ENCODE data around the gene DDR1.

DNA sequence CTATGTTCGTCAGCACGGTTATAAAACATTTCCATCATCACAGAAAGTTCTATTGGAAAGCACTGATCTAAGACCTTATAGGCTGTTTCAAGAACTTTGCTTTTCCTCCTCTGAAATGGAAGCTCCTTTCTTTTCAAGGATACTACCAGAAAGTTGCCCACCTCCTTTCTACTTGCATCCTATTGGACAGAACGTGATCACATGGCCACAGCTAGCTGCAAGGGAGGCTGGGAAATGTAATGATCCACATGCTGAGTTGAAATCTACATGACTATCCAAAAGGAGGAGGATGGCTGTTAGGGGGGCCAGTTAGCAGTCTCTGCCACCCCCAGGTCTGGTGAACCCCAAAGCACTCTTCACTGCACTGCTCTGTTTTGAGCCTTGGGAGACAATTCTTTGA lies 44.4 kb downstream of the DDR1 start:
- TF ChIP-seq, protein P1, sequence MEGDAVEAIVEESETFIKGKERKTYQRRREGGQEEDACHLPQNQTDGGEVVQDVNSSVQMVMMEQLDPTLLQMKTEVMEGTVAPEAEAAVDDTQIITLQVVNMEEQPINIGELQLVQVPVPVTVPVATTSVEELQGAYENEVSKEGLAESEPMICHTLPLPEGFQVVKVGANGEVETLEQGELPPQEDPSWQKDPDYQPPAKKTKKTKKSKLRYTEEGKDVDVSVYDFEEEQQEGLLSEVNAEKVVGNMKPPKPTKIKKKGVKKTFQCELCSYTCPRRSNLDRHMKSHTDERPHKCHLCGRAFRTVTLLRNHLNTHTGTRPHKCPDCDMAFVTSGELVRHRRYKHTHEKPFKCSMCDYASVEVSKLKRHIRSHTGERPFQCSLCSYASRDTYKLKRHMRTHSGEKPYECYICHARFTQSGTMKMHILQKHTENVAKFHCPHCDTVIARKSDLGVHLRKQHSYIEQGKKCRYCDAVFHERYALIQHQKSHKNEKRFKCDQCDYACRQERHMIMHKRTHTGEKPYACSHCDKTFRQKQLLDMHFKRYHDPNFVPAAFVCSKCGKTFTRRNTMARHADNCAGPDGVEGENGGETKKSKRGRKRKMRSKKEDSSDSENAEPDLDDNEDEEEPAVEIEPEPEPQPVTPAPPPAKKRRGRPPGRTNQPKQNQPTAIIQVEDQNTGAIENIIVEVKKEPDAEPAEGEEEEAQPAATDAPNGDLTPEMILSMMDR (IDR thresholded peaks at IDR 0.05), result no peak
- TF ChIP-seq POLR2AphosphoS5 (IDR thresholded peaks at IDR 0.05), result no peak
